Left renal cortex interstitium (tissue), 4 donors: Measurements from ENCODE around the gene SRD5A1. TPM values are rescaled to one million over a fixed set of nuclear protein-coding genes. Genes with fewer than 3 reads are reported as not detected.

Experiments used
- DNase-seq, 4 donors: peaks; one replicate each; pipeline ENCODE4 v3.0.0-alpha.2; 2013; ENCODE audit warnings: low read depth in 4 of 4, low spot score in 2 of 4, missing footprints in 1 of 4
- polyA plus RNA-seq, 4 donors: library from polyadenylated mRNA; unstranded; fragments of 120-200 nt; gene quantifications; one replicate each; pipeline ENCODE4 v1.2.1, GENCODE V29; 2013; ENCODE audit not compliant: insufficient read length in 4 of 4

Gene SRD5A1
- polyA plus RNA-seq, 4 donors = 10.7 to 13.5 (median 12.2) TPM

DNA sequence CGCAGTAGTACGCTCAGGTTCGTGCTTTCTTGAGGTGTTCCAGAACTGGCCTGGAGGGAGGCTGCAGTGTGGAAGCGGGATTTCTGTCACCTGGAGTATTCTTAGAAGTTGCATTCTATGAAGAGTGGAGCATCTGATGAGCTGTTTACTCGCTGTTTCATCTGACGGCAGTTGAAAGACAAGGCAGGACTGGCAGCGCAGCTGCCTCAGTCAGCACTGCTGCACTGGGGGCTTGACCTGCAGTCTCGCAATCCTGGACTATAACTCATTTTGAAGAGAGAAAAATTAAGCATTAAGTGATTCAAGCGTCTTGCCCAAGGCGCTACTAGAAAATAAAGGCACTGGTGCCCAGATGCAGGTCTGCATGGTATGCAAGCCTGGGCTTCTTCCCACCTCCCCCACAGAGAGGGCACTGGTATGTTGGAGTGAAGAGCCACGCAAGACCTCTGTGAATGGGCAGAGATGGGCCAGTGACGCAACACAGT lies 90.6 kb downstream of the SRD5A1 start:
- no peak for DNase-seq

Other genes with a start within 250 kb of the SRD5A1 start
- 1 to 10 TPM in 3 of 4 donors, under 1 TPM in 1; 0.82 to 1.6 (median 1.2) TPM for gene UBE2QL1, start 184.6 kb upstream of the SRD5A1 start, polyA plus RNA-seq
- 10 to 100 TPM; 41.2 to 67.4 (median 53.9) TPM for gene NSUN2, start 396 bp upstream of the SRD5A1 start, polyA plus RNA-seq
- gene TENT4A, start 80.0 kb downstream of the SRD5A1 start, polyA plus RNA-seq = 10 to 100 TPM; 19.5 to 37.1 (median 29.3) TPM